WTC11 (cell line): ENCODE data around the gene ZC2HC1C.

Experiments
- FOXJ3 ChIP-seq: sonication (generic); formaldehyde crosslinking; IDR thresholded peaks from 2 replicates; pipeline ENCODE4 v1.9.0; 2021; ENCODE audit warnings: missing genetic modification reagents, mild to moderate bottlenecking, borderline replicate concordance
- NFYB ChIP-seq: sonication (generic); formaldehyde crosslinking; conservative IDR thresholded peaks from 2 replicates; pipeline ENCODE4 v1.8.0; 2022; ENCODE audit warnings: low read depth, missing genetic modification reagents
- RORB ChIP-seq: fragments of 250-450 bp; sonication (Bioruptor Pico); IDR thresholded peaks from 2 replicates; pipeline ENCODE4 v1.9.0; 2021; ENCODE audit warnings: mild to moderate bottlenecking
- ZNF138 ChIP-seq: sonication (generic); formaldehyde crosslinking; conservative IDR thresholded peaks from 2 replicates; pipeline ENCODE4 v1.8.1; 2022; ENCODE audit warnings: mild to moderate bottlenecking, moderate library complexity, missing genetic modification reagents
- ZNF671 ChIP-seq: fragments of 250-450 bp; sonication (Bioruptor Pico); IDR thresholded peaks from 2 replicates; pipeline ENCODE4 v1.8.0; 2021; ENCODE audit warnings: mild to moderate bottlenecking
- TF ChIP-seq, protein P1 (sequence below): fragments of 200-600 bp; IDR thresholded peaks from 2 replicates; pipeline ENCODE4 v1.8.0; 2022; ENCODE audit warnings: antibody characterized with exemption
- TF ChIP-seq, protein P2 (sequence below): sonication (generic); formaldehyde crosslinking; IDR thresholded peaks from 2 replicates; pipeline ENCODE4 v1.8.1; 2022; ENCODE audit warnings: low read depth, mild to moderate bottlenecking, moderate library complexity, missing genetic modification reagents, borderline replicate concordance
- TF ChIP-seq, protein P3 (sequence below): sonication (generic); formaldehyde crosslinking; IDR thresholded peaks from 2 replicates; pipeline ENCODE4 v1.8.0; 2022; ENCODE audit warnings: mild to moderate bottlenecking, missing genetic modification reagents

DNA sequence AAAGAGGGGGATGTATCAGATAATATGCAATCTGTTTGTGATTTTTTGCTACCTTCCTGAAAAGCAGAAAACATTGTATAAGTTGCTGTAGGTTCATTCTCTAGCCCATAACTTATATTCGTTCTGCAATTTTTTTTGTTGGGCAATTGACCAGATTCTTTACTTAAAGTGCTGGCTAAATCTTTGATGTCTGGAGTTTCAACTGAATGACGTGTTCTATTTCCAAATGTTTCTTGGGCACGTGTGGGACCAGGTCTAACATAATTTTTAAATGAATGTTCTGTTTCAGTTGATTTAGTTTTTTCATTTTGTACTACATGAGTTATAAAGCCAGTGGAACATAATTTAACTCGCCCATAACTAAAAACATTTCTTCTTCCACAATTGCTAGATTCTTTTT lies 21.9 kb upstream of the ZC2HC1C start:
- TF ChIP-seq, protein P1, sequence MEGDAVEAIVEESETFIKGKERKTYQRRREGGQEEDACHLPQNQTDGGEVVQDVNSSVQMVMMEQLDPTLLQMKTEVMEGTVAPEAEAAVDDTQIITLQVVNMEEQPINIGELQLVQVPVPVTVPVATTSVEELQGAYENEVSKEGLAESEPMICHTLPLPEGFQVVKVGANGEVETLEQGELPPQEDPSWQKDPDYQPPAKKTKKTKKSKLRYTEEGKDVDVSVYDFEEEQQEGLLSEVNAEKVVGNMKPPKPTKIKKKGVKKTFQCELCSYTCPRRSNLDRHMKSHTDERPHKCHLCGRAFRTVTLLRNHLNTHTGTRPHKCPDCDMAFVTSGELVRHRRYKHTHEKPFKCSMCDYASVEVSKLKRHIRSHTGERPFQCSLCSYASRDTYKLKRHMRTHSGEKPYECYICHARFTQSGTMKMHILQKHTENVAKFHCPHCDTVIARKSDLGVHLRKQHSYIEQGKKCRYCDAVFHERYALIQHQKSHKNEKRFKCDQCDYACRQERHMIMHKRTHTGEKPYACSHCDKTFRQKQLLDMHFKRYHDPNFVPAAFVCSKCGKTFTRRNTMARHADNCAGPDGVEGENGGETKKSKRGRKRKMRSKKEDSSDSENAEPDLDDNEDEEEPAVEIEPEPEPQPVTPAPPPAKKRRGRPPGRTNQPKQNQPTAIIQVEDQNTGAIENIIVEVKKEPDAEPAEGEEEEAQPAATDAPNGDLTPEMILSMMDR = no peak
- TF ChIP-seq NFYB (CRISPR knock-in tag) (no peak), ZNF671 (CRISPR knock-in tag) (no peak), RORB (CRISPR knock-in tag) (no peak), ZNF138 (no peak), FOXJ3 (CRISPR knock-in tag) (no peak)
- TF ChIP-seq, protein P2, sequence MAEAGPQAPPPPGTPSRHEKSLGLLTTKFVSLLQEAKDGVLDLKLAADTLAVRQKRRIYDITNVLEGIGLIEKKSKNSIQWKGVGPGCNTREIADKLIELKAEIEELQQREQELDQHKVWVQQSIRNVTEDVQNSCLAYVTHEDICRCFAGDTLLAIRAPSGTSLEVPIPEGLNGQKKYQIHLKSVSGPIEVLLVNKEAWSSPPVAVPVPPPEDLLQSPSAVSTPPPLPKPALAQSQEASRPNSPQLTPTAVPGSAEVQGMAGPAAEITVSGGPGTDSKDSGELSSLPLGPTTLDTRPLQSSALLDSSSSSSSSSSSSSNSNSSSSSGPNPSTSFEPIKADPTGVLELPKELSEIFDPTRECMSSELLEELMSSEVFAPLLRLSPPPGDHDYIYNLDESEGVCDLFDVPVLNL (CRISPR knock-in tag) = no peak
- TF ChIP-seq, protein P3, sequence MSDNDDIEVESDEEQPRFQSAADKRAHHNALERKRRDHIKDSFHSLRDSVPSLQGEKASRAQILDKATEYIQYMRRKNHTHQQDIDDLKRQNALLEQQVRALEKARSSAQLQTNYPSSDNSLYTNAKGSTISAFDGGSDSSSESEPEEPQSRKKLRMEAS (CRISPR knock-in tag) = no peak
